ENCODE results near the gene NAGLU. TPM values are rescaled to one million over a fixed set of nuclear protein-coding genes. Genes with fewer than 3 reads are reported as not detected.
"Not testable (repeated sequence)": the region's sequence is repeated elsewhere in the genome, so short reads cannot be mapped to it uniquely, and the experiment has no call there.

NAGLU gene
- polyA plus RNA-seq, 2 of the 4 experiments (the other 2 are of a cell fraction) = 17.8 to 34.5 TPM

DNA sequence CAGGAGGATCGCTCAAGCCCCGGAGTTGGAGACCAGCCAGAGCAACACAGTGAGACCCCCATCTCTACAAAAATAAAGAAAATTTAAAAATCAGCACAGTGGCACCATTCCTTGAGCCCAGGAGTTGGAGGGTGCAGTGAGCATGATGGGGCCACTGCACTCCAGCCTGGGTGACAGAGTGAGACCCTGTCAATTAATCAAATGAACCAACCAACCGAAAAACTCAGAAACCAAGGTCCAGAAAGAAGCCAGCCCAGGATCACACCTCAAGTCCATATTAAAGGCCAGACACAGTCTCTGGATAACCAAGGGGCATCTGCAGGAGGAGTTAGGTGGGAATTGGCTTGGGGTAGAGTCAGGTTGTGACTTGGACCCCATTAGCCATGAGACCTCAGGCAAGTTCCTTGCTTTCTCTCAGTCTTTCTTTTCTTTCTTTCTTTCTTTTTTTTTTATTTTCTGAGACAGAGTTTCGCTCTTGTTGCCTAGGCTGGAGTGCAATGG is 19.1 kb downstream of the NAGLU start:
- H3K9me3 ChIP-seq = no peaks in the 10 kb centered on the region
- no peak for TF ChIP-seq CHD2 (IDR thresholded peaks at IDR 0.05; ENCODE audit: low read length, partially characterized antibody)
- ATAC-seq (peak in 1 of 2 experiments; percentile 3; a peak in 3 of 6 replicates), FAIRE-seq (no peak), DNase-seq (ENCODE audit: low read depth in 1 of 2, low spot score in 1 of 2) (no peak)
- H3K4me3 ChIP-seq = peak overlapping the region; percentile 87
- 28% methylated on average over 4 of the region's 4 CpGs for WGBS (ENCODE audit: missing lambda C conversion rate)
- CTCF ChIA-PET = interaction anchor here (0.8 to 2.0 kb wide), 3 partner anchors 15 to 230 kb away, joined by 3 to 9 read pairs (median 5); partner anchors contain the start of gene PSMC3IP
- peak overlapping the region; percentile 92 for H3K4me2 ChIP-seq
- POLR2A ChIA-PET = interaction anchor here (0.7 to 1.8 kb wide), 6 partner anchors 11 to 443 kb away, joined by 3 to 7 read pairs (median 4); partner anchors contain the start of genes MLX, NAGLU, PSMC3IP and RPL27
- peak overlapping the region; percentile 94 for H3K27ac ChIP-seq
- peaks cover 17% of the 10 kb centered on the region for H3K4me1 ChIP-seq

- POLR2A ChIA-PET, H3K27ac ChIP-seq, CTCF ChIA-PET, H3K9me3 ChIP-seq, H3K4me2 ChIP-seq, H3K4me3 ChIP-seq: not testable (repeated sequence)
- TF ChIP-seq, protein P1, sequence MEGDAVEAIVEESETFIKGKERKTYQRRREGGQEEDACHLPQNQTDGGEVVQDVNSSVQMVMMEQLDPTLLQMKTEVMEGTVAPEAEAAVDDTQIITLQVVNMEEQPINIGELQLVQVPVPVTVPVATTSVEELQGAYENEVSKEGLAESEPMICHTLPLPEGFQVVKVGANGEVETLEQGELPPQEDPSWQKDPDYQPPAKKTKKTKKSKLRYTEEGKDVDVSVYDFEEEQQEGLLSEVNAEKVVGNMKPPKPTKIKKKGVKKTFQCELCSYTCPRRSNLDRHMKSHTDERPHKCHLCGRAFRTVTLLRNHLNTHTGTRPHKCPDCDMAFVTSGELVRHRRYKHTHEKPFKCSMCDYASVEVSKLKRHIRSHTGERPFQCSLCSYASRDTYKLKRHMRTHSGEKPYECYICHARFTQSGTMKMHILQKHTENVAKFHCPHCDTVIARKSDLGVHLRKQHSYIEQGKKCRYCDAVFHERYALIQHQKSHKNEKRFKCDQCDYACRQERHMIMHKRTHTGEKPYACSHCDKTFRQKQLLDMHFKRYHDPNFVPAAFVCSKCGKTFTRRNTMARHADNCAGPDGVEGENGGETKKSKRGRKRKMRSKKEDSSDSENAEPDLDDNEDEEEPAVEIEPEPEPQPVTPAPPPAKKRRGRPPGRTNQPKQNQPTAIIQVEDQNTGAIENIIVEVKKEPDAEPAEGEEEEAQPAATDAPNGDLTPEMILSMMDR (IDR thresholded peaks at IDR 0.05) = 0 out of 3 replicates have a peak, but pooled peaks have one; percentile 12
- H3K4me1 ChIP-seq = peaks cover 18% of the 10 kb centered on the region
- DNase-seq (ENCODE audit: low read depth in 1 of 2, low spot score in 1 of 2) (peak in 1 of 2 experiments; percentile 64), ATAC-seq (peak; percentile 55 to 78), FAIRE-seq (peak; percentile 91)
- 66% methylated on average over 5 of the region's 5 CpGs for WGBS (ENCODE audit: missing lambda C conversion rate)
Measured at GRCh38 chr17:42555961-42556617, 20.0 kb downstream of the NAGLU start.

GRCh38 chr17:42559075-42559474 is 23.0 kb downstream of the NAGLU start:
- peaks cover 26% of the 10 kb centered on the region for H3K4me1 ChIP-seq
- no peak overlapping the region for H3K4me3 ChIP-seq
- ChIA-PET CTCF (interaction anchor here (0.7 to 3.1 kb wide), 7 partner anchors 9 to 596 kb away, joined by 3 to 18 read pairs (median 4); partner anchors contain the start of genes NAGLU and PSMC3IP), POLR2A (interaction anchor here (0.9 kb wide), 1 partner anchor 11 kb away, joined by 3 read pairs; no protein-coding TSS in a partner anchor)
- no peak for TF ChIP-seq RCOR1 (IDR thresholded peaks at IDR 0.05; ENCODE audit: low read depth, low read length)
- TF ChIP-seq, protein P1 (IDR thresholded peaks at IDR 0.05) = no peak
- no peak for TF ChIP-seq RAD21 (conservative IDR thresholded peaks at IDR 0.05 in 1 of 2, IDR thresholded peaks at IDR 0.05 in 1 of 2)
- TF ChIP-seq GATA3 (IDR thresholded peaks at IDR 0.05; ENCODE audit: borderline replicate concordance) = no peak
- TF ChIP-seq FOXS1 (CRISPR knock-in tag; IDR thresholded peaks at IDR 0.05) = no peak
- no peak for TF ChIP-seq SMC3 (IDR thresholded peaks at IDR 0.05)
- no peak for TF ChIP-seq ZFP36 (IDR thresholded peaks at IDR 0.05; ENCODE audit: borderline replicate concordance, partially characterized antibody)
- TF ChIP-seq CHD4 (IDR thresholded peaks at IDR 0.05; ENCODE audit: borderline replicate concordance) = no peak
- FAIRE-seq (no peak), DNase-seq (ENCODE audit: low read depth in 1 of 2, low spot score in 1 of 2) (no peak), ATAC-seq (no peak)
- WGBS (ENCODE audit: missing lambda C conversion rate) = 93% methylated on average over 6 of the region's 6 CpGs
- H3K9me3 ChIP-seq = no peaks in the 10 kb centered on the region
- H3K4me2 ChIP-seq = no peak overlapping the region
- no peak overlapping the region for H3K27ac ChIP-seq

DNA sequence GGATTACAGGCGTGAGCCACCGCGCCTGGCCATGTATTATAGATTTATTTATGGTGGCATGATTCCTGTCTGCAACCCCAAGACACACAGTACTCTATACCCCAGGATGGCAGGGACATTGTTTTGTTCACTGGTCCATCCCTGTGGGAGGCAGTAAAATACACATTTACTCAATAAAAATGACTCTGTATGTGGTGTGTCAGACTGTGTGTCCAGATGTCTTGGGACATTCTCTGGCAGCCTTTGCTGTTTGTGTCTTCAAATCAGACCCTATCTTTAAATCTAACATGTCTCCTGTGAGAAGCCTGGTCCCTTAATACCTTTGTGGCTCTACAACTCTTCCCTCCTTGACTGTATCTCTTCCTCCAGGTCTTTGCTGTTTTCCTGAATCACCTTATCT is 24.2 kb downstream of the NAGLU start:
- Histone ChIP-seq H3K4me2 (no peak overlapping the region), H3K9me3 (no peaks in the 10 kb centered on the region), H3K27ac (no peak overlapping the region), H3K4me1 (peaks cover 26% of the 10 kb centered on the region), H3K4me3 (no peak overlapping the region)
- POLR2A ChIA-PET = no interaction called here
- ATAC-seq (no peak), FAIRE-seq (no peak), DNase-seq (ENCODE audit: low read depth in 1 of 2, low spot score in 1 of 2) (no peak)
- CTCF ChIA-PET = interaction anchor here (1.4 to 1.5 kb wide), 2 partner anchors 12 to 98 kb away, joined by 3 to 4 read pairs; partner anchors contain the start of gene TUBG2
- TF ChIP-seq KDM1A (IDR thresholded peaks at IDR 0.05; ENCODE audit: low read depth) (no peak), RCOR1 (IDR thresholded peaks at IDR 0.05; ENCODE audit: low read depth, low read length) (no peak), ELK1 (IDR thresholded peaks at IDR 0.05; ENCODE audit: low read depth, low read length) (no peak), MAZ (IDR thresholded peaks at IDR 0.05; ENCODE audit: borderline replicate concordance, low read depth, low read length) (no peak), BCL3 (IDR thresholded peaks at IDR 0.05) (no peak), HDAC2 (IDR thresholded peaks at IDR 0.05) (no peak), TFCP2L1 (CRISPR knock-in tag; IDR thresholded peaks at IDR 0.05) (no peak), TP53 (CRISPR knock-in tag; IDR thresholded peaks at IDR 0.05) (no peak), POLR2A (IDR thresholded peaks at IDR 0.05; ENCODE audit: low read length) (no peak)
- WGBS (ENCODE audit: missing lambda C conversion rate) = 95% methylated on average over 3 of the region's 3 CpGs

Data from A549 (cell line).